NT2/D1 (cell line): Measurements from ENCODE around the gene SRGN.

Experiments
- YY1 ChIP-seq: IDR thresholded peaks from 2 replicates; pipeline ENCODE4 v1.6.1; 2011; ENCODE audit not compliant: insufficient read length, insufficient read depth
- ZNF274 ChIP-seq: IDR thresholded peaks from 2 replicates; pipeline ENCODE4 v1.6.1; 2011; ENCODE audit warnings: mild to moderate bottlenecking, low read depth, low read length

DNA sequence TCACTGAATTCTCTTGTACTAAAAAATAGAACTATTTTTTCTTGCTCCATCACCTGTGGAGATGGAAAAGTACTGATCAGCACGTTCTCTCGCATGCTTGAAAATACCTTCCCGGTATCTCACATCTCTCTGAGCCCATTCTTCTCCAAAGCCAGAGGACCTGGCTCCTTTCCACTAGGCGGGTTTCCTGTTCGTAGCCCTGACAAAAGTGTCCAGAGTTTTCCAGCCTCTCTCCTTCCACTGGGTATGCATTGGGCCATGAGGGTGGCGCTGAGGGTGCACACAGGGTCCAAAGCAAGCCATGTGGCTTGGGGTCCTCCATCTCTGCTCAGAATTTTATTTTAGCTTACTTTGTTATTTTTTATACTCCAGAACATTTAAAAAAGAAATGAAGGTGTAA is 16.3 kb upstream of the SRGN start:
- TF ChIP-seq ZNF274 = no peak
- no peak for TF ChIP-seq YY1
